Prostate gland (tissue), 2 donors: ENCODE results near the gene MEA1. TPM values are rescaled to one million over a fixed set of nuclear protein-coding genes. Genes with fewer than 3 reads are reported as not detected.
"Not testable (repeated sequence)": the region's sequence is repeated elsewhere in the genome, so short reads cannot be mapped to it uniquely, and the experiment has no call there.

Source experiments
- DNase-seq: peaks from one replicate; pipeline ENCODE4 v3.0.0-alpha.2; 2019; ENCODE audit warnings: low spot score
- H3K27ac ChIP-seq, 2 donors: fragments of 200-600 bp; sonication (generic); 2 replicates each; pipeline ENCODE4 v1.5.1; 2017 to 2019
- H3K27me3 ChIP-seq: fragments of 200-600 bp; sonication (generic); replicated peaks from 2 replicates; pipeline ENCODE4 v1.5.1; 2019; ENCODE audit not compliant: insufficient read depth
- H3K36me3 ChIP-seq, 2 donors: fragments of 200-600 bp; sonication (generic); 1 replicate in 1 of 2; 2 replicates in 1 of 2; pipeline versions ENCODE4 v1.5.1 to v1.8.1; 2017 to 2019
- H3K4me1 ChIP-seq: fragments of 200-600 bp; sonication (generic); replicated peaks from 2 replicates; pipeline ENCODE4 v1.5.1; 2019
- H3K4me3 ChIP-seq, 2 donors: fragments of 200-600 bp; sonication (generic); 2 replicates each; pipeline ENCODE4 v1.5.1; 2017 to 2019
- H3K9me3 ChIP-seq: fragments of 200-600 bp; sonication (generic); 2 replicates; pipeline ENCODE4 v1.5.1; 2017
- CTCF ChIP-seq, 4 experiments: fragments of 200-600 bp in 2 of 4; fragments of 450-650 bp in 2 of 4; sonication (generic) in 2 of 4; IDR thresholded peaks; 1 replicate in 3 of 4; 2 replicates in 1 of 4; pipeline ENCODE4 v1.5.1; 2016 to 2019; ENCODE audit warnings: antibody characterized with exemption in 4 of 4, mild to moderate bottlenecking in 2 of 4, moderate library complexity in 2 of 4
- POLR2A ChIP-seq: fragments of 450-650 bp; IDR thresholded peaks from one replicate; pipeline ENCODE4 v1.6.1; 2016; ENCODE audit warnings: antibody characterized with exemption, mild to moderate bottlenecking
- POLR2AphosphoS5 ChIP-seq: sonication (generic); formaldehyde crosslinking; IDR thresholded peaks from one replicate; pipeline ENCODE4 v1.6.1; 2017; ENCODE audit warnings: antibody characterized with exemption
- WGBS: methylation state at CpG from one replicate; pipeline ENCODE4 v1.1.5; 2018; 5-methylcytosine and 5-hydroxymethylcytosine counted together
- intact Hi-C: fragments of 100-400 bp; cut with DNase I; formaldehyde crosslinking; loops from one replicate; pipeline ENCODE4 v1.14.2; 2022
- total RNA-seq, 2 donors: library from RNA; depleted of rRNA; stranded (reverse); fragments of >200 nt; gene quantifications; one replicate each; pipeline ENCODE4 v1.1.0, GENCODE V29; 2016

The MEA1 gene
- total RNA-seq, 2 donors from 2014 or later, result 67.9 to 95.9 TPM

DNA sequence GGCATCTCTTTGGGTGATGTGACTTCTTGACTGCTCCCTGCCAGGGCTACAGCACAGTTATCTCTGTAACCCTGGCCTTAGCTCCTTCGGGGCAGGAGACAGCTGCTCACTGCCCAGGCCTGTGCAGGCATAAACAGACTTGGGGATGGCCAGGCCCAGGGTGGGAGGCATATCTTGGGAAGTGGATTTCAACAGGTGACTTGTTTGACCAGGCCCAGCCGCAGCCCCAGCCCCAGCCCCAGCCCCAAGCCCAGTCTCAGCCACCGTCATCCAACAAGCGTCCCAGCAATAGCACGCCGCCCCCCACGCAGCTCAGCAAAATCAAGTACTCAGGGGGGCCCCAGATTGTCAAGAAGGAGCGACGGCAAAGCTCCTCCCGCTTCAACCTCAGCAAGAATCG lies 7.5 kb downstream of the MEA1 start:
- TF ChIP-seq POLR2AphosphoS5, result no peak
- Histone ChIP-seq H3K4me3 (no peak overlapping the region), H3K4me1 (no peaks in the 10 kb centered on the region), H3K27me3 (no peaks in the 10 kb centered on the region), H3K9me3 (no peaks in the 10 kb centered on the region), H3K27ac (no peak overlapping the region), H3K36me3 (peaks cover 4 to 10% of the 10 kb centered on the region in 2 donors)
- 92% methylated on average over 11 of the region's 11 CpGs for WGBS
- intact Hi-C loops, result no loop called here
- no peak for DNase-seq

DNA sequence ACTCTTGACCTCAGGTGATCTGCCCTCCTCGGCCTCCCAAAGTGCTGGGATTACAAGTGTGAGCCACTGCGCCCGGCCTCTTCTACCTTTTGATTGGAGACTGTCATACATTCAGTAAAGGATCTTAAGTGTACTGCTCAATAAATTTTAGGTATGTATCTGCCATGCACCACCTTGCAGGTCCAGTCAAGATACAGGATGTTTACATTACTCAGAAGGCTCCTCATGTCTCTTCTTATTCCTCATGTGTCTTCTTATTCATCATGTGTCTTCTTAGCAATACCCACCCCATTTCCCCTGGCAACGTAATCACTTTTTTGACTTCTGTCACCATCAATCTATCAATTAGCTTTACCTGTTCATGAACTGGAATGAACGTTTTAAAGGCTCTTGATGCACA lies 7.9 kb downstream of the MEA1 start:
- H3K9me3 ChIP-seq, result no peaks in the 10 kb centered on the region
- H3K27me3 ChIP-seq, result no peaks in the 10 kb centered on the region
- H3K4me1 ChIP-seq, result no peaks in the 10 kb centered on the region
- intact Hi-C loops, result no loop called here
- DNase-seq, result no peak
- H3K4me3 ChIP-seq, result no peak overlapping the region
- WGBS, result 69% methylated on average over 5 of the region's 5 CpGs
- no peak overlapping the region for H3K27ac ChIP-seq
- H3K36me3 ChIP-seq, result peaks cover 0 to 10% of the 10 kb centered on the region in 2 donors
- no peak for TF ChIP-seq POLR2AphosphoS5
- TF ChIP-seq CTCF (IDR thresholded peaks at IDR 0.05), result no peak
- TF ChIP-seq POLR2A, result no peak

DNA sequence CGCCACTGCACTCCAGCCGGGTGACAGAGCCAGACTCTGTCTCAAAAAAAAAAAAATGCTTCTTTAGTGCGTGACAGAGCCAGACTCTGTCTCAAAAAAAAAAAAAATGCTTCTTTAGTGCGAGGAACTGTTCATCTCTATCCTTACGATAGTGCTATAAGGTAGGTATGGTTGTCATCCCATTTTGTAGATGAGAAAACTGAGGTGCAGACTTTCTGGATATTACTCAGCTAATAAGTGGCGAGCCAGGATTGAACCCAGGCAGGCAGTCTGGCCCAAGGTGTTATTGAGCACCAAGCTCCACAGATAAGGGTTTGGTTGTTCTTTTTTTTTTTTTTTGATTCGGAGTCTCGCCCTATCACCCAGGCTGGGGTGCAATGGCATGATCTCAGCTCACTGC lies 11.9 kb downstream of the MEA1 start:
- H3K9me3 ChIP-seq, result no peaks in the 10 kb centered on the region
- no peaks in the 10 kb centered on the region for H3K36me3 ChIP-seq
- H3K4me1 ChIP-seq, result no peaks in the 10 kb centered on the region
- intact Hi-C loops, result no loop called here
- no peak overlapping the region for H3K27ac ChIP-seq
- no peak overlapping the region for H3K4me3 ChIP-seq
- no peaks in the 10 kb centered on the region for H3K27me3 ChIP-seq
- DNase-seq, result no peak
- TF ChIP-seq POLR2AphosphoS5, result no peak
- no peak for TF ChIP-seq CTCF (IDR thresholded peaks at IDR 0.05)
- TF ChIP-seq POLR2A, result no peak
- 94% methylated on average over 8 of the region's 8 CpGs for WGBS

DNA sequence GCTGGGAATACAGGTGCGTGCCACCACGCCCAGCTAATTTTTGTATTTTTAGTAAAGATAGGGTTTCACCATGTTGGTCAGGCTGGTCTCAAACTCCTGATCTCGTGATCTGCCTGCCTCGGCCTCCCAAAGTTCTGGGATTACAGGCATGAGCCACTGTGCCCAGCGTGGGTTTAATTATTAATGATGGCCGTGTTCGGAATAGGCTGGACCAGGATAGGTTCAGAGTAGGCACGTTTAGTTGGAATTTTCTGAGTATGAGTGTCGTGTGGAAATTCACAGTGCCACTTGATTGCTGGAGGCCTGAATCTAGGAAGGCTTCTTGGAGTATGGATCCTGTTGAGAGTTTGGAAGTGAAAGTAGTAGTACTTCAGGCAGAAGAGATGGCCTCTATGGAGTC lies 15.5 kb downstream of the MEA1 start:
- H3K36me3 ChIP-seq, H3K9me3 ChIP-seq, H3K27me3 ChIP-seq, DNase-seq, H3K4me1 ChIP-seq, intact Hi-C loops, H3K4me3 ChIP-seq, H3K27ac ChIP-seq: not testable (repeated sequence)
- 96% methylated on average over 9 of the region's 9 CpGs for WGBS

DNA sequence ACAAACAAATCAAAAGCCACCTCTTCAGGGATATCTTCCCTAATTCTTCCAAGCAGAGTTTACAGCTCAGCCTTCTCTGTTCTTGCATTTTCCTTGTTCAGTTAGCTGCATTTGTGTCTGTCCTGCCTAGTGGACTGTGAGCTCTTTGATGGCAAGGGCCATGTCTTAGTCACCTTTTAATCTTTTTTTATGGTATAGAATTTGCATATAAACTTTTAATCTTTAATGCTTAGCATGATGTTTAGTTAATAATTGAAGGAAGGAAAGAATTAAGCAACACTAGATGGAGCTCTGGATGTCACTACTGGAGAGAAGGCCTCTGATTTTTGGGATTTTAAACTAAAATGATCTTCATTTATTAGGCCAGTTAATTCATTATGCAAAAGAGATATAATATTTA lies 17.2 kb downstream of the MEA1 start:
- intact Hi-C loops, result no loop called here

More for the DNA sequence above, 17.2 kb downstream of the MEA1 start:
- no peaks in the 10 kb centered on the region for H3K27me3 ChIP-seq
- H3K4me3 ChIP-seq, result no peak overlapping the region
- H3K27ac ChIP-seq, result no peak overlapping the region
- no peaks in the 10 kb centered on the region for H3K36me3 ChIP-seq
- no peaks in the 10 kb centered on the region for H3K9me3 ChIP-seq
- no peak for DNase-seq
- TF ChIP-seq POLR2A, result no peak
- no peak for TF ChIP-seq CTCF (IDR thresholded peaks at IDR 0.05)
- no peak for TF ChIP-seq POLR2AphosphoS5
- no peaks in the 10 kb centered on the region for H3K4me1 ChIP-seq
